Adrenal gland (tissue), 5 donors: ENCODE measurements around the gene MALT1.

Experiments used
- CTCF ChIP-seq, 6 experiments: fragments of 450-650 bp in 4 of 6; fragments of 200-600 bp in 2 of 6; sonication (generic) in 1 of 6; IDR thresholded peaks; 1 replicate in 5 of 6; 2 replicates in 1 of 6; pipeline versions ENCODE4 v1.5.1 to v1.8.0; 2016 to 2021; ENCODE audit warnings: antibody characterized with exemption in 6 of 6, mild to moderate bottlenecking in 2 of 6, moderate library complexity in 1 of 6
- POLR2A ChIP-seq, 2 donors: fragments of 450-650 bp; IDR thresholded peaks; one replicate each; pipeline ENCODE4 v1.6.1; 2017; ENCODE audit warnings: antibody characterized with exemption in 2 of 2, mild to moderate bottlenecking in 2 of 2, moderate library complexity in 1 of 2
- donor health status: DM: no; HTN: no; CAD: no.

GRCh38 chr18:58646334-58646862 is 24.9 kb upstream of the MALT1 start:
- TF ChIP-seq CTCF (IDR thresholded peaks at IDR 0.05) (no peak), POLR2A (IDR thresholded peaks at IDR 0.05) (no peak)
